HG03103 (cell line): Measurements from ENCODE around the gene CYP39A1.

ENCODE experiments used
- ATAC-seq: cut with Tn5 transposase; IDR thresholded peaks from one replicate; pipeline ENCODE4 v1.9.1; 2021; ENCODE audit warnings: low read depth; ENCODE audit not compliant: unreplicated experiment

The CYP39A1 gene

GRCh38 chr6:46525583-46525982 lies 127.0 kb downstream of the CYP39A1 start:
- no peak for ATAC-seq

- no peak for ATAC-seq
These were observed 131.1 kb downstream of the CYP39A1 start for GRCh38 chr6:46521464-46521971.

- ATAC-seq, result no peak
These were observed 135.4 kb downstream of the CYP39A1 start for GRCh38 chr6:46517202-46517601.

- ATAC-seq, result no peak
These were observed 139.1 kb downstream of the CYP39A1 start for GRCh38 chr6:46513533-46513932.

GRCh38 chr6:46511320-46511719 lies 141.3 kb downstream of the CYP39A1 start:
- no peak for ATAC-seq

- no peak for ATAC-seq
These were observed 142.0 kb downstream of the CYP39A1 start for GRCh38 chr6:46510651-46511050.

- no peak for ATAC-seq
These were observed 142.6 kb downstream of the CYP39A1 start for GRCh38 chr6:46509981-46510510.

GRCh38 chr6:46509063-46509462 lies 143.6 kb downstream of the CYP39A1 start:
- no peak for ATAC-seq

- ATAC-seq, result no peak
These were observed 145.2 kb downstream of the CYP39A1 start for GRCh38 chr6:46507426-46507825.

- ATAC-seq, result no peak
These were observed 146.7 kb downstream of the CYP39A1 start for GRCh38 chr6:46505693-46506512.

GRCh38 chr6:46504242-46504641 lies 148.4 kb downstream of the CYP39A1 start:
- no peak for ATAC-seq

GRCh38 chr6:46502486-46503119 lies 150.0 kb downstream of the CYP39A1 start:
- no peak for ATAC-seq

- no peak for ATAC-seq
These were observed 151.2 kb downstream of the CYP39A1 start for GRCh38 chr6:46501136-46502089.

- ATAC-seq, result no peak
These were observed 152.2 kb downstream of the CYP39A1 start for GRCh38 chr6:46500382-46500781.
